ENCODE results near the gene BHLHA15.

Gene BHLHA15

GRCh38 chr7:98211221-98211675 is at the start of gene BHLHA15:
Gene BHLHA15 (plus strand): TSS chr7:98211439. CDS start chr7:98212310, 871 bp downstream.
- H3K9me3 ChIP-seq (ENCODE audit: control insufficient read depth, low read length) = no peaks in the 10 kb centered on the region
- no peaks in the 10 kb centered on the region for H3K27me3 ChIP-seq (ENCODE audit: control insufficient read depth, insufficient read depth, low read length)
- no peak within 1 kb of the TSS for H3K4me3 ChIP-seq (ENCODE audit: low read length)
- H3K4me1 ChIP-seq (ENCODE audit: control insufficient read depth, insufficient read depth, low read length) = peaks cover 11% of the 10 kb centered on the region
- H3K9ac ChIP-seq (ENCODE audit: low read length) = peak within 1 kb of the TSS; percentile 50
- no peaks in the 10 kb centered on the region for H3K36me3 ChIP-seq (ENCODE audit: control insufficient read depth, insufficient read depth, low read length)

- Histone ChIP-seq H3K9ac (ENCODE audit: low read length) (no peak overlapping the region), H3K27me3 (ENCODE audit: control insufficient read depth, insufficient read depth, low read length) (no peaks in the 10 kb centered on the region), H3K4me3 (ENCODE audit: low read length) (no peak overlapping the region), H3K4me1 (ENCODE audit: control insufficient read depth, insufficient read depth, low read length) (no peaks in the 10 kb centered on the region), H3K9me3 (ENCODE audit: control insufficient read depth, low read length) (no peaks in the 10 kb centered on the region), H3K36me3 (ENCODE audit: control insufficient read depth, insufficient read depth, low read length) (no peaks in the 10 kb centered on the region)
These were observed 48.5 kb upstream of the BHLHA15 start for GRCh38 chr7:98162758-98163157.

GRCh38 chr7:98163269-98163668 is 48.0 kb upstream of the BHLHA15 start:
- H3K4me3 ChIP-seq (ENCODE audit: low read length) = no peak overlapping the region
- H3K9me3 ChIP-seq (ENCODE audit: control insufficient read depth, low read length) = no peaks in the 10 kb centered on the region
- no peak overlapping the region for H3K9ac ChIP-seq (ENCODE audit: low read length)
- H3K4me1 ChIP-seq (ENCODE audit: control insufficient read depth, insufficient read depth, low read length) = no peaks in the 10 kb centered on the region
- H3K36me3 ChIP-seq (ENCODE audit: control insufficient read depth, insufficient read depth, low read length) = no peaks in the 10 kb centered on the region
- H3K27me3 ChIP-seq (ENCODE audit: control insufficient read depth, insufficient read depth, low read length) = no peaks in the 10 kb centered on the region

DNA sequence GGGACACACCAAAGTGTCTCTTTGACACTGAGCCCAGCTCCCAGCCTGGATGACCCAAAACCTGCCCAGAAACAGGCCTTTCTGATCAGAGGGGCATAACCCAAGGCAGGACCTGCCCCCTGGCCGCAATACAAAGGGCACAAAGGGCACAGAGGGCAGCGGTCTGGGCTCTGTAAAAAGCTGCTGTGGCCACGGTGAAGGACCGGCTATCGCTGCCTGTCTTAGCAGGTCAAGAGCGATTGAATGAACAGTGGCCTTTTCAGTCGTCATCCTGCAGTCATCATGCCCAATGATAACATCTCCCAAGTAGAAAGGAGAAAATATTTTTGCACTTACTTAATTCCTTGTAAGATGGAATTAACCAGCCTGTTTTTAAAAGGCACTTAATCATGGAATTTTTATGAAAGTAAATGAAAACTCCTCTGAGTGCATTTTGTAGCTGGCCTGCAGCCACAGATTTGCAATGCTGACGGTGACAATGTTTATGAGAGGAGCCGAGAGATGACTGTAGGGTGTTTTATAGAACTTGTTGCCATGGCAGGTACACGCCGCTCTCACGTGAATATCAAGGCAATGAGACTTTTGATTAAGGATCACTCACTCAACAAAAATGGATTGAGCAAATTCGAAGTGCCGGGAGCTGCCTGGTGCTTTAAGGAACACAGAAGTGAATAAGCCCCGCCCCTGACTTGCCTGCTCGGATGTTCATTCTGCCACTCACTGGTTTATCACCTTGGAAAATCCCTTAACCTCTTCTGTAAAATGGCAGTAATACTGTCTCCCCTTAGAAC is 47.3 kb upstream of the BHLHA15 start:
- no peaks in the 10 kb centered on the region for H3K36me3 ChIP-seq (ENCODE audit: control insufficient read depth, insufficient read depth, low read length)
- H3K4me1 ChIP-seq (ENCODE audit: control insufficient read depth, insufficient read depth, low read length) = no peaks in the 10 kb centered on the region
- no peaks in the 10 kb centered on the region for H3K9me3 ChIP-seq (ENCODE audit: control insufficient read depth, low read length)
- no peaks in the 10 kb centered on the region for H3K27me3 ChIP-seq (ENCODE audit: control insufficient read depth, insufficient read depth, low read length)
- no peak overlapping the region for H3K4me3 ChIP-seq (ENCODE audit: low read length)
- H3K9ac ChIP-seq (ENCODE audit: low read length) = no peak overlapping the region

DNA sequence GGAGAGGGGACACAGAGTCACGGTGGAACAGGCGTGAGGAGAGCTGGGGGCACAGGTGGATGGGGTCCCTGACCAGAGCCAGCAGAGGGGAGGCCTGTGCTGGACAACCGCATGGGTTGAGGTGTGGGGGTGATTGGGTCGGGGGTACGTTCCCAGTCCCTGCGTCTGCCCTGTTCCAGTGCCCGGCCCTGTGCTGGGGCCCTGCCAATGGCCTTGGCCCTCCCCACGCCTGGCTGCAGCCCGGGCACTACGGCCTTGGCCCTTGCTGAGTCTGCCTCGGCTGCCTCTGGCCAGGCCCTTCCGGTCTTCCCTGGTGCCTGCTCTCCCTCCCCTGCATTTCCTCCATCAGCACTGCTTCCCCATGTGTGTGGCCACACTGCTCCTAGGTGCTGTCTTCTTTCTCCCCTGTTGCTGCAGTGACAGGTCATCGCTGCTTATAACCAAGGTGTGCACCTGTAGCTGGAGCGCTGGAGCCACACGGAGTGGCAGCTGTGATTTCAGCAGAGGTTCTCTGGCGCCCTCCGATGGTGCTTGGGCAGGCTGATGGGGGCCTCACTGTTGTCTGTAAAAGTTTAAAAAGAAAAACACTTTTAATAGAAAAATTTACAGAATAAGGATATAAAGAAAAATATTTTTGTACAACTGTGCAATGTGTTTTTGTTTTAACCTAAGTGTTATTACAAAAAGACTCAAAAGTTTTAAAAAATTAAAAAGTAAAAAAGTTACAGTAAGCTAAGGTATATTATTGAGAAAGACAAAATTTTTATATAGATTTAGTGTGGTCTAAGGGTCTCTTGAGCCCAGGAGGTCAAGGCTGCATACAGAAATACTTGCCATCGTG is 45.2 kb upstream of the BHLHA15 start:
- H3K4me1 ChIP-seq (ENCODE audit: control insufficient read depth, insufficient read depth, low read length) = no peaks in the 10 kb centered on the region
- no peaks in the 10 kb centered on the region for H3K27me3 ChIP-seq (ENCODE audit: control insufficient read depth, insufficient read depth, low read length)
- no peaks in the 10 kb centered on the region for H3K9me3 ChIP-seq (ENCODE audit: control insufficient read depth, low read length)
- no peak overlapping the region for H3K9ac ChIP-seq (ENCODE audit: low read length)
- H3K4me3 ChIP-seq (ENCODE audit: low read length) = no peak overlapping the region
- H3K36me3 ChIP-seq (ENCODE audit: control insufficient read depth, insufficient read depth, low read length) = no peaks in the 10 kb centered on the region

DNA sequence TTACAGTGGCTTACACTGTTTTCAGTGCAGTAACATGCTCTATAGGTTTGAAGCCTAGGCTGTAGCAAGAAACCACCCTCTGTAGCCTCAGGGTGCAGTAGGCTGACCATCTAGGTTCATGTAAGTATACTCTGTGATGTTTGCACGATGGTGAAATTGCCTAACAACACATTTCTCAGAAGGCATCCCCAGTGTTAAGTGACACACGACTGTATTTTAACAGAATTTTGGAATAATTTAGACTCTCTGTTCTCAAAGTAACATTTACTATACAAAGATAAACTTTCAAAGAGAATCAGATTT is 44.6 kb upstream of the BHLHA15 start:
- H3K27me3 ChIP-seq (ENCODE audit: control insufficient read depth, insufficient read depth, low read length) = no peaks in the 10 kb centered on the region
- H3K9ac ChIP-seq (ENCODE audit: low read length) = no peak overlapping the region
- H3K9me3 ChIP-seq (ENCODE audit: control insufficient read depth, low read length) = no peaks in the 10 kb centered on the region
- H3K36me3 ChIP-seq (ENCODE audit: control insufficient read depth, insufficient read depth, low read length) = no peaks in the 10 kb centered on the region
- no peak overlapping the region for H3K4me3 ChIP-seq (ENCODE audit: low read length)
- no peaks in the 10 kb centered on the region for H3K4me1 ChIP-seq (ENCODE audit: control insufficient read depth, insufficient read depth, low read length)

DNA sequence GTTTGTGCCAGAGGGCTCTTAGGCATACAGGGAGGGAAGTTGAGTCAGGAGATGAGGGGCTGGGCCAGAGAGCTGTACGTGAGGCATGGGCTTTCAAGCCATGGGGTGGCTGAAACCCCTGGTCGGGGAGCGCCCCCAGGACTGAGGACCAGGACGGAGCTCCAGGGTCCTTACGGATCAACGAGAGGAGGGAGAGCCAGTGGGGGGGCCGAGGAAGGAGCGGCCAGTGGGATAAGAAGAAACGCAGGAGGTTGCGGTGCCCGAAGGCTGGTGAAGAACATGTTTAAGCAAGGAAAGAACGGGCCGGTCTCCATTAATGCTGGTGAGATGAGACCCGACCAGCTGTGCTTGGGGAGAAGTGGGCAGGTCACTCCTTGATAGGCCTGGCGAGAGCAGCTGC is 43.6 kb upstream of the BHLHA15 start:
- no peak overlapping the region for H3K9ac ChIP-seq (ENCODE audit: low read length)
- H3K27me3 ChIP-seq (ENCODE audit: control insufficient read depth, insufficient read depth, low read length) = no peaks in the 10 kb centered on the region
- no peaks in the 10 kb centered on the region for H3K9me3 ChIP-seq (ENCODE audit: control insufficient read depth, low read length)
- H3K4me3 ChIP-seq (ENCODE audit: low read length) = no peak overlapping the region
- no peaks in the 10 kb centered on the region for H3K4me1 ChIP-seq (ENCODE audit: control insufficient read depth, insufficient read depth, low read length)
- no peaks in the 10 kb centered on the region for H3K36me3 ChIP-seq (ENCODE audit: control insufficient read depth, insufficient read depth, low read length)

GRCh38 chr7:98168181-98168903 is 42.9 kb upstream of the BHLHA15 start:
- Histone ChIP-seq H3K27me3 (ENCODE audit: control insufficient read depth, insufficient read depth, low read length) (no peaks in the 10 kb centered on the region), H3K9ac (ENCODE audit: low read length) (no peak overlapping the region), H3K4me1 (ENCODE audit: control insufficient read depth, insufficient read depth, low read length) (no peaks in the 10 kb centered on the region), H3K36me3 (ENCODE audit: control insufficient read depth, insufficient read depth, low read length) (no peaks in the 10 kb centered on the region), H3K9me3 (ENCODE audit: control insufficient read depth, low read length) (no peaks in the 10 kb centered on the region), H3K4me3 (ENCODE audit: low read length) (no peak overlapping the region)

DNA sequence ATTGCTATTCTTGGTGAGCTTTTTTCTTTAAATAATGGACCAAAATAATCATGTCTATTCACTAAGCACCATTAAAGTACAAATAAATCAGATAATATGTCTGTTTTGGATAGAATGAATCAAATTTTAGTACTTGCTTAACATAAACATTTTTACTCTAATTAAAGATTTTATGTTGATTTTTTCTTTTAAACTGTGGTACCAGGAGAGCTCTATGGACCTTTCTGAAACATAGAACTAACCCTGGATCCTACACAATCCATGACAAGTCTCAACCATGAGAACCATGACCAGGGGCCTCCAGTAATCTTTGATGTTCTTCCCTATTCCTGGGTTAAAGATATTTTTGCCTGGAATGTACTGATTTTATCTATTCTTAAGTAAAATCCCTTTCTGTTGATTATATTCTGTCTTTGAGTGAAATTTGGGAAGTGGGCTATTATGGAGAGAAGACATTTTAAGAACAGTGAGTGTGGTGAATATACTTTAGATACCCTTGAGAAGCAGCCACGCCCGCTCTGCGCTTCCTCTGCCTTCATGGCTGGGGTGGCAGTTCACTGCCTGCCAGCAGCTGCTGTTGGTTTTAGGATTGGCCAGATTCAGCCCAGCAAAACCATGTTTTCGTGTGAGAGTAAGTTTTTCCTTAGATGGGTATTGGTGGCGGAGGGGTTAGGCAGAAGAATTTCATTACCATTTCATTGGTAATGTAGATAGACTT is 42.2 kb upstream of the BHLHA15 start:
- Histone ChIP-seq H3K4me3 (ENCODE audit: low read length) (no peak overlapping the region), H3K4me1 (ENCODE audit: control insufficient read depth, insufficient read depth, low read length) (no peaks in the 10 kb centered on the region), H3K36me3 (ENCODE audit: control insufficient read depth, insufficient read depth, low read length) (no peaks in the 10 kb centered on the region), H3K27me3 (ENCODE audit: control insufficient read depth, insufficient read depth, low read length) (no peaks in the 10 kb centered on the region), H3K9me3 (ENCODE audit: control insufficient read depth, low read length) (no peaks in the 10 kb centered on the region), H3K9ac (ENCODE audit: low read length) (no peak overlapping the region)

DNA sequence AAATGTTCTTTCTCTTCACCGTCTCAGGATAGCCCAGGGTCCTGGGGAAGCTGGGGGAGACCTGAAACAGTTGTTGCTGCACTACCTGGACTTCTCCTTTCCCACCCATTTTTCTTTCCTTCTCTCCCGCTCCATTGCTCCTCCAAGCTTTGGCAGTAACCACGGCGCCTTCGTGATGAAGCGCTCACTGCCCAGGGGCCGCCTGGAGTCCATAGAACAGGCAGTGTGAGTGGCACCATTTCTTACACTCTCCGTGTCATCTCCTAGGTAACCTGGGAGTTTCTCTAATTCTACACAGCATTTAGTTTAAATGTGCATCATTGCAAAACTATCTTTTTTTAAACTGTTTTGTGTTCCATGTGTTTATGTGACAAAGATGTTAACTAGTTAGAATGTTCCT is 40.3 kb upstream of the BHLHA15 start:
- no peaks in the 10 kb centered on the region for H3K4me1 ChIP-seq (ENCODE audit: control insufficient read depth, insufficient read depth, low read length)
- H3K36me3 ChIP-seq (ENCODE audit: control insufficient read depth, insufficient read depth, low read length) = no peaks in the 10 kb centered on the region
- H3K27me3 ChIP-seq (ENCODE audit: control insufficient read depth, insufficient read depth, low read length) = no peaks in the 10 kb centered on the region

GRCh38 chr7:98171449-98171848 is 39.8 kb upstream of the BHLHA15 start:
- no peaks in the 10 kb centered on the region for H3K9me3 ChIP-seq (ENCODE audit: control insufficient read depth, low read length)
- no peak overlapping the region for H3K4me3 ChIP-seq (ENCODE audit: low read length)
- H3K9ac ChIP-seq (ENCODE audit: low read length) = no peak overlapping the region
- H3K4me1 ChIP-seq (ENCODE audit: control insufficient read depth, insufficient read depth, low read length) = no peaks in the 10 kb centered on the region
- no peaks in the 10 kb centered on the region for H3K27me3 ChIP-seq (ENCODE audit: control insufficient read depth, insufficient read depth, low read length)
- no peaks in the 10 kb centered on the region for H3K36me3 ChIP-seq (ENCODE audit: control insufficient read depth, insufficient read depth, low read length)

More for the DNA sequence above, 40.3 kb upstream of the BHLHA15 start:
- Histone ChIP-seq H3K4me3 (ENCODE audit: low read length) (no peak overlapping the region), H3K9me3 (ENCODE audit: control insufficient read depth, low read length) (no peaks in the 10 kb centered on the region), H3K9ac (ENCODE audit: low read length) (no peak overlapping the region)

All from mucosa of stomach (tissue), 1 donor.